Measurements from ENCODE around the gene PTPMT1.

Gene PTPMT1

DNA sequence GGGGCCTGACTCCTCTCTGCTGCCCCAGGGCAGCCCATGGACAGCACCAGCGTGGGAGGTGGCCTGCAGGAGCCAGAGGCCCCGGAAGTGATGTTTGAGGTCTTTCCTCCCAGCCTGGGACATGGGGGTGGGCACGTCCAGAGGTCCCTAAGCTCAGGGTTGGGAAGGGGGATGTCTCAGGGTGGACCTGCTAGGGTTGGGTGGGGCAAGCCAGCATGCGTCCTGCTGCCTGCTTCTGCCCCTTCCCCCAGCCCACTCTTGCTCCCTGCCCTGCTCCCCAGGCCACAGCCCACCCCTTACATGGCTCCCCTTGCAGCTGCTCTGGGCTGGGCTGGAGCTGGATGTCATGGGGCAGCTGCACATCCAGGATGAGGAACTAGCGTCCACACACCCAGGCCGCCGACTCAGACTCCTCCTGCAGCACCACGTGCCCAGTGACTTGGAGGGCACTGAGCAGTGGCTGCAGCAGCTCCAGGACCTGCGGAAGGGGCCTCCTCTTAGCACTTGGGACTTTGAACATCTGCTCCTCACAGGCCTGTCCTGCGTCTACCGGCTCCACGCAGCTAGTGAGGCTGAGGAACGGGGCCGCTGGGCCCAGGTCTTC, 22.4 kb downstream of the PTPMT1 start:
- DNase-seq (ENCODE audit: insufficient read length): no peak
- no peak for FAIRE-seq

DNA sequence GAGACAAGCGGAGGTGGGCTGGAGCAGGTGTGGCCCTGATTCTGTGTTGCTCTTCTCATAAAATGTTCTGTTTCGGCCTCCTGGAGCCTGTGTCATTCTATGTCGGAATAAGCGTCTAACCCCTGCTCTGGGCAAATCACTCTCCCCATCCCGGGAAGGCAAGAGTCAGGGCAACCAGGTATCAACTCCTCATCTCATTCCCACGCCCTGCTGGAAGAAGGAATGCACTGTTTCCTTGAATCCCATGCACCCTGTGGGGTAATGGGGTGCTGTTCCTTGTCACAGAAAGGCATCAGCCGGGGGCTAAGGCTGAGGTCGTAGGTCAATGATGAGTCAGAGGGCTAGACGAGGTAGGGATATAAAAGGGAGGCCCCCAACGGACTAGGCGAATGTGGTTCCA, 23.7 kb downstream of the PTPMT1 start:
- no peak for FAIRE-seq

More for the DNA sequence above, 22.4 kb downstream of the PTPMT1 start:
- TF ChIP-seq POLR2A (IDR thresholded peaks at IDR 0.05; ENCODE audit: low read depth, low read length): no peak
- no peak for TF ChIP-seq TAF1 (IDR thresholded peaks at IDR 0.05; ENCODE audit: borderline replicate concordance, low read depth, low read length)
- no peak for TF ChIP-seq POLR2AphosphoS5 (IDR thresholded peaks at IDR 0.05; ENCODE audit: low read depth, low read length)

DNA sequence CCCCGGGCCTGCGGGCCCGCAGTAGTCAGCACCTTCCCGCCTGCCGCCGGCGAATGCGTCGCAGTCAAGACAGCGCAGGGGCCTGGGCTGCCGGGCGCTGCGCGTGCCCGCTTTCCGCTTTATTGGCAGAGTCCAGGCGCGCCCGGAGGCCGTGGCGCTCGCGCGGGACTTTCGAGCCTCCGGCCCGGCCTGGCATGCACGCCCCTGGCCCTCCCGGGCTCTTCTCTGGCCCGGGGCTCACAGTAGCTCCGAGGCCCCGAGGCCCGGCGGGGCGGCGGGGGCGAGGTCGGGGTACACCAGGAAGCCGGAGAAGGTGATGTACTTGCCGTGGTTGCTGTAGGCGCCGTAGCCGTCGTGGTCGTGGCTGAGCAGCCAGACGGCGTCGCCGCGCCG, 24.2 kb downstream of the PTPMT1 start:
- TF ChIP-seq POLR2AphosphoS5 (IDR thresholded peaks at IDR 0.05; ENCODE audit: low read depth, low read length) (no peak), TAF1 (IDR thresholded peaks at IDR 0.05; ENCODE audit: borderline replicate concordance, low read depth, low read length) (no peak)
- DNase-seq (ENCODE audit: insufficient read length) (no peak), FAIRE-seq (no peak)

More for the DNA sequence above, 23.7 kb downstream of the PTPMT1 start:
- TF ChIP-seq POLR2A (IDR thresholded peaks at IDR 0.05; ENCODE audit: low read depth, low read length) (no peak), POLR2AphosphoS5 (IDR thresholded peaks at IDR 0.05; ENCODE audit: low read depth, low read length) (no peak), TAF1 (IDR thresholded peaks at IDR 0.05; ENCODE audit: borderline replicate concordance, low read depth, low read length) (no peak)
- no peak for DNase-seq (ENCODE audit: insufficient read length)

DNA sequence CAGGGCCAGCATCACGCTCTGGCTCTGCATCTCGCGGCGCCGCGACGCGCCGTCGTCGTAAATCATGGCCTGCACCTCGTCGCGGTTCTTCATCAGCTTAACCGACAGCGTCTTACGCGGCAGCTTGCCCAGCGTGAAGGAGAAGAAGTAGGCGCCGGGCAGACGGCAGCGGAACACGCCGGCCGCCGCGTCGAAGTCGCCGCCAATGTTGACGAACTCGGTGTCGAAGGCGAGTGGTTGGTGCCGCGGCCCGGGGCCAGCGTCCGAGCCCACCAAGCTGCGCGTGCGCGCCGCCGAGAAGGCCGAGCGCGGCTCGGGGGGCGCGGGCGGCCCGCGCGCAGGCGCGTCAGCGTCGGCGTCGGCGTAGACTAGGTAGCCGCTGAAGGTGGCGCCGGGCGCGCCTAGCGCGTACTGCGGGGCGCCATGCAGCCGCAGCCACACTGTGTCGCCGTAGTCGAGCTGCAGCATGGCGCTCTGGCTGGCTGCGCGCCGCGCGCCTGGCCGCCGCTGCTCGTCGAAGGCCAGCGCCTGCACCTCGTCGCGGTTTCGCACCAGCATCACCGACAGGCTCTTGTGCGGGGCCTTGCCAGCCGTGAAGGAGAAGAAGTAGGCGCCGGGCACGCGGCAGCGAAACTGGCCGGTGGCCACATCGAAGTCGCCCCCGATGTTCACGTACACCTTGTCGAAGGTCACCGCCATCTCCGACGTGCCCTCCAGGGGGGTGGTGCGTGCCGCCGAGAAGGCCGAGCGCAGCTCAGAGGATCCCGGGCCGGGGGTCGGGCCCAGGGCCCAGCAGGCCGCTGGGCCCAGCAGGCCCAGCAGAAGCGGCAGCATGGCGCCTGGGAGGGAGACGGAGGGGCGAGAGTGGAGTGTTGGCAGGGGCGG, 24.8 kb downstream of the PTPMT1 start:
- FAIRE-seq (no peak), DNase-seq (ENCODE audit: insufficient read length) (no peak)
- no peak for TF ChIP-seq POLR2A (IDR thresholded peaks at IDR 0.05; ENCODE audit: low read depth, low read length)
- no peak for TF ChIP-seq TAF1 (IDR thresholded peaks at IDR 0.05; ENCODE audit: borderline replicate concordance, low read depth, low read length)
- no peak for TF ChIP-seq POLR2AphosphoS5 (IDR thresholded peaks at IDR 0.05; ENCODE audit: low read depth, low read length)

DNA sequence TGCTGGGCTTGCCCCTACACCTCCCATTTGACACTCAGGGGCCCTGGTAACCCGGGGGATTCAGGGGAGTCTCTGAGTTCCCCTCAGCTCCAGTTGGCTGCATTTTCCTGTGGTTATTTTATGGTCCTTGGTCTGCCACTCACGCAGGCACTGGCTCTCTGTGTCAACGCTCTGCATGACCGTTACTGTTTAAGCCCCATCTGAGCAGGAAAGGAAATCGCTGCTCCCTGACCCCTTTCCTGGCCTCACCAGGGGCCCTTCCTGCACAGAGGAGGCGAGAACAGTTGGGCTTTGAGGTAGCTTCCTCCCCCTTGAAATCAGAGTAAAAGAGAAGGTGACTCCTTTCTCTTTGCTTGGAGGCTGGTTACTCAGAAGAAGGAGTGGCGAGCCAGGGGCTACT, 26.4 kb downstream of the PTPMT1 start:
- TF ChIP-seq POLR2AphosphoS5 (IDR thresholded peaks at IDR 0.05; ENCODE audit: low read depth, low read length) (no peak), POLR2A (IDR thresholded peaks at IDR 0.05; ENCODE audit: low read depth, low read length) (no peak), TAF1 (IDR thresholded peaks at IDR 0.05; ENCODE audit: borderline replicate concordance, low read depth, low read length) (no peak)
- no peak for FAIRE-seq
- DNase-seq (ENCODE audit: insufficient read length): no peak

DNA sequence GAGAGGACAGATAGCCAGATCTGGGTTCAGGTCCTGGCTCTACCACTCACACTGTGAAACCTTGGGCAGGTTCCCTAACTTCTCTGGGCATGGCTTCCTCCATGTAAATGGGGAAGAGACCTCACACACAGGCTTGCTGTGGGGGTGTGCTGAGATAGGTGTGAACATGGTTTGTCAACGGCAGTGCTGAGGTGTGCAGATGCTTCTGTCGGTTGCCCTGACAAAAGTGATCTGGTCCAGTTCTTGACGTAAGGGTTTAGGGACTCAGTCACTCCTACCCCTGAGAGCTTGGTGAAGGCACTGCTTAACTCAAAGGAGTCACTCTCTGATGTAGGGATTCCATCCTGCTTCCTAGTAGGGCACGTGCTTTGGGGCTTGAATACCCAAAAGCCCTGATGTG, 26.9 kb downstream of the PTPMT1 start:
- no peak for TF ChIP-seq TAF1 (IDR thresholded peaks at IDR 0.05; ENCODE audit: borderline replicate concordance, low read depth, low read length)
- DNase-seq (ENCODE audit: insufficient read length) (no peak), FAIRE-seq (peak; percentile 71)

DNA sequence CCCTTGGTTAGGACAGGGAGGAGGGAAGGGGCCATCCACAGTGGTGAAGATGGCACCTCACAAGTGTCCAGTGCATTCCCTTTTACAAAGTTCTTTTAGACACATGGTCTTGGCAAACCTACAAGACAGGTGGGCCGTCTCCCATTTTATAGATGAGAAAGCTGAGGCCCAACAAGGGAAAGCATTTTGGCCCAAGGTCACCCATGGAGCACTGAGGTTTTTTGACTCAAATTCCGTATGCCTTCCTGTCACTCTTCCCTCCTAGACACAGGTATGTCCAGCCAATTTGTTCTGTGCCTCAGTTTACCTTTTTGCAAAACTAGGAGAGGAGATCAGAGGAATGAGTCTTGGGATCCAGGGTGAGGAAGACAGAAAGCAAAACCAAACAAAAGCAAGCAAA, 27.6 kb downstream of the PTPMT1 start:
- TF ChIP-seq POLR2AphosphoS5 (IDR thresholded peaks at IDR 0.05; ENCODE audit: low read depth, low read length) (no peak), POLR2A (IDR thresholded peaks at IDR 0.05; ENCODE audit: low read depth, low read length) (no peak), TAF1 (IDR thresholded peaks at IDR 0.05; ENCODE audit: borderline replicate concordance, low read depth, low read length) (no peak)
- FAIRE-seq (peak; percentile 44), DNase-seq (ENCODE audit: insufficient read length) (no peak)

DNA sequence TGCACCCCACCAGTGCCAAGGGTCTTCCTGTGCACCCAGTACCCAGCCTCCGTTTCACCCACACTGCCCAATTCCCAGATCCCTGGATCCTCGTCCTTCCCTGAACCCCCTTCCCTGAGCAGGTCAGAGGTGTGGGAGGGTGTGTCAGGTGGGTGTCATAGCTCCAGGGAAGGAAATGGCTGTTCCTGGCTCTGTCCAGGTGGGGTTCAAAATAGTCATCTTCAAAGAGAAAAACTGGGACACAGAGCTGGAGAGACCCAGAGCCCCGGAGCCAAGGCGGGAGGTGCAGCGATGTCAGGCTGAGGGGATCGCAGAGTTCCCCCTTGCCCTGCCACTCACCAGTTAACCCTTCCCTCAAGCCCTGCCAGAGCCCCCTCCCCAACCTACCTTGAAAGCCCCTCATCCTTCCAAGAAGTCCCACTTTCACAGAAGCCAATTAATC, 28.1 kb downstream of the PTPMT1 start:
- TF ChIP-seq POLR2AphosphoS5 (IDR thresholded peaks at IDR 0.05; ENCODE audit: low read depth, low read length): no peak
- FAIRE-seq: no peak
- no peak for DNase-seq (ENCODE audit: insufficient read length)

DNA sequence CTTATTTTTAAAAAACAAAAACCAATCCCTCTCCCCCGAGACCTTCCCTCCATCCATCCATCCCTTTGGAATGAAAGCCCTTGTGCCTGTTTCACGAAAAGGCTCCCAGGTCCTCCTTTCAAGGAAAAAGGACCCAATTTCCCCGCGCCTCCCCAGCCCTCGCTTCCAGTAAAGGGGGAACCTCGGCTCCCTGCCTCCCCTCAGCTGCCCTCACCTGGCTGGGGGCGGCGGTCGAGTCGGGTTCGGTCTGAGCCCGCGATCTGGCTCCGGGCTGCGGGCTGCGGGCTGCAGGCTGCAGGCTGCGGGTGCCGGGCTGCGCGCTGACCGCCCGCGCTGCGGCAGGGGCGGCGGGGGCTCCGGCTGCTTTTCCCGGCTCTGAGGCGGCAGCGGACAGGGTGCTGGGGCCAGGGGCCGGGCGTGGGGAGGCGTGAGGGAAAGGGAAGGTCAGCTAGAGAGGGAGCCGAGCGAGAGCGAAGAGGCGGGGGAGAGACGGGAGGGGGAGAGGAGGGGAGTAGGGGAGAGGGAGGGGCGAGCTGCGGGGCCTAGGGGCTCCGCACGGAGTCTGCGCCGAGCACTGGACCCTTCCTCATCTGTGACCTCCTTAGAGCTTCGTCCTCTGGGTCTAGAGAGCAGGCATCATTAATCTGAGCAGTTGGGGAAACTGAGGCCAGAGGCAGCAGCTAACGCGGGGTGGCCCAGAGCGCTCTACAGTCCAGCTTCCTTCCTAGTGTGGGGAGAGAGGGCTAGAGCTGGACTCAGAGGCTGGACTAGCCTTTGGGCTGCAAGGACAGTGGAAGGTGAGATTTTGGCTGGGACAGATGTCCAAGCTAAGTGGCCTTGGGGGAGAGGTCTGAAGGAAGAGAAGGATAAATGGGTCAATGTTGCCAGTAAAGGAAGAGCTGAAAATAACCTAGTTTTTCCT, 28.8 kb downstream of the PTPMT1 start, which contains the start of gene C1QTNF4:
C1QTNF4 (minus strand) TSS at position 478 of the 922 bp plus-strand sequence. CDS start 3,601 bp downstream, outside the sequence.
- no peak for TF ChIP-seq POLR2AphosphoS5 (IDR thresholded peaks at IDR 0.05; ENCODE audit: low read depth, low read length)
- DNase-seq (ENCODE audit: insufficient read length) (no peak), FAIRE-seq (no peak)

DNA sequence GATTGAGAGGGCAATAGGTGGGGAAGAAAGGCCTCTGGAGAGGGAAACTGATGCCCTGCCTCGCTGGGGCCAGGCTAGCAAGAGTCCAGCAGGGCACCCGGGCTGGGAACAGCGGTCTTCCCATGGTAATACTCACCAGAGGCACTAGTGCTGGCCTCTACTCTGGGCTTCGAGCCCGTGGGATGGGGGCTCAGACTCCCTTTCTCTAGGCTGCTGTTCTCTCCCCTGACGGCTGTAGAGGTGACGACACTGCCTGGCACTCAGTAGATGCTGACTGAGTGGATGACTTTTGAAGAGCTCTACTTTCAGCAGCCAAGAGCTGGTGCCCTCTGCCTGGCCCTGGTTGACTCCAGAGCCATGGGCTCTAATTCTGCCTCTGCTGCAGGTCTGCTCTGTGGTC, 29.6 kb downstream of the PTPMT1 start:
- TF ChIP-seq POLR2AphosphoS5 (IDR thresholded peaks at IDR 0.05; ENCODE audit: low read depth, low read length) (no peak), TAF1 (IDR thresholded peaks at IDR 0.05; ENCODE audit: borderline replicate concordance, low read depth, low read length) (no peak), POLR2A (IDR thresholded peaks at IDR 0.05; ENCODE audit: low read depth, low read length) (no peak)
- DNase-seq (ENCODE audit: insufficient read length) (no peak), FAIRE-seq (no peak)

DNA sequence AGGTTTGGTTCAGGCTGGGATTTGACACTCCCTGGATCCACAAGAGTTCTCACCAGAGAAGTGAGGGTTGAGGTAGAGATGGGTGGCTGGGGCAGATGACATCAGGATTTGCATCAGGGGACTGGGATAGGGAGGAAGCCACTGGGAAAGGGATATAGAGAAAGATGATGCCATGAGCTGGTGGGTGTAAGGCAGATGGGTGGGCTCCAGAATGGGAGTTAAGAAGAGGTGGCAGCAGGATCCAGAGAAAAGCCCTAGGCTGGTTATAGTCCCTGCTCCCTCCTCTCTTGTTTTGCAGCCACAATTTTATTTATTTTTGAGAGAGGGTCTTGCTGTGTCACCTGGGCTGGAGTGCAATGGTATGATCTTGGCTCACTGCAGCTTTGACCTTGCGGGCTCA, 30.6 kb downstream of the PTPMT1 start:
- no peak for DNase-seq (ENCODE audit: insufficient read length)
- TF ChIP-seq POLR2AphosphoS5 (IDR thresholded peaks at IDR 0.05; ENCODE audit: low read depth, low read length): no peak
- TF ChIP-seq POLR2A (IDR thresholded peaks at IDR 0.05; ENCODE audit: low read depth, low read length): no peak
- no peak for TF ChIP-seq TAF1 (IDR thresholded peaks at IDR 0.05; ENCODE audit: borderline replicate concordance, low read depth, low read length)
- no peak for FAIRE-seq

Data from GM12892 (cell line).